Ishikawa (cell line): ENCODE data around the gene SPEF2.

Source experiments
- EP300 ChIP-seq: IDR thresholded peaks from 2 replicates; pipeline ENCODE4 v1.6.1; 2012; ENCODE audit warnings: borderline replicate concordance
- NFIC ChIP-seq: IDR thresholded peaks from 2 replicates; pipeline ENCODE4 v1.6.1; 2012
- RAD21 ChIP-seq: IDR thresholded peaks from 2 replicates; pipeline ENCODE4 v1.6.1; 2012; ENCODE audit warnings: low read depth
- TAF1 ChIP-seq: IDR thresholded peaks from 2 replicates; pipeline ENCODE4 v1.6.1; 2012; ENCODE audit warnings: low read depth, mild to moderate bottlenecking
- TCF12 ChIP-seq: IDR thresholded peaks from 2 replicates; pipeline ENCODE4 v1.6.1; 2012; ENCODE audit warnings: low read depth
- USF1 ChIP-seq: IDR thresholded peaks from 2 replicates; pipeline ENCODE4 v1.6.1; 2012
- TF ChIP-seq, protein P1 (sequence below): IDR thresholded peaks from 2 replicates; pipeline ENCODE4 v1.6.1; 2012
- TF ChIP-seq, protein P2 (sequence below): IDR thresholded peaks from 2 replicates; pipeline ENCODE4 v1.6.1; 2012; ENCODE audit warnings: low read depth, mild to moderate bottlenecking

DNA sequence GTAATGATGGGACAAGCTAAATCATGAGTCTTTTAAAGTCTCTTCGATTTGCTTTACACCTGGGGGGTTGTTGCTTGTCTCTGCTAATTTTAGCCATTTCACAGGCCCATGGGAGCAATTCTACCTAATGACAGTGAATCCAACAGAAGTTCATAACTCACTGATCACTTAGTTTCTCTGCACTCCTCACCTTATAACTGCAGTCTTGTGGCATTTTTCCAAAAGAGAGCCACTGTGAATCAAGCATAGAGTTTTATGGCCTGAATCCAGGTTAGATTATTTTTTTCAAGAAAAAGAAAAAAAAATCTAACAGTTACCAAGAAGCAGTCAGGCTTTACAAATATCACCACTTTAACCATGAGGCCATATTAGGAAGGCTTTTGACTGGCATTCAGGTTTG is 237.5 kb downstream of the SPEF2 start:
- TF ChIP-seq EP300 (no peak), TAF1 (no peak), NFIC (no peak), TCF12 (no peak), RAD21 (no peak), USF1 (no peak)
- TF ChIP-seq, protein P1, sequence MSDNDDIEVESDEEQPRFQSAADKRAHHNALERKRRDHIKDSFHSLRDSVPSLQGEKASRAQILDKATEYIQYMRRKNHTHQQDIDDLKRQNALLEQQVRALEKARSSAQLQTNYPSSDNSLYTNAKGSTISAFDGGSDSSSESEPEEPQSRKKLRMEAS = no peak
- TF ChIP-seq, protein P2, sequence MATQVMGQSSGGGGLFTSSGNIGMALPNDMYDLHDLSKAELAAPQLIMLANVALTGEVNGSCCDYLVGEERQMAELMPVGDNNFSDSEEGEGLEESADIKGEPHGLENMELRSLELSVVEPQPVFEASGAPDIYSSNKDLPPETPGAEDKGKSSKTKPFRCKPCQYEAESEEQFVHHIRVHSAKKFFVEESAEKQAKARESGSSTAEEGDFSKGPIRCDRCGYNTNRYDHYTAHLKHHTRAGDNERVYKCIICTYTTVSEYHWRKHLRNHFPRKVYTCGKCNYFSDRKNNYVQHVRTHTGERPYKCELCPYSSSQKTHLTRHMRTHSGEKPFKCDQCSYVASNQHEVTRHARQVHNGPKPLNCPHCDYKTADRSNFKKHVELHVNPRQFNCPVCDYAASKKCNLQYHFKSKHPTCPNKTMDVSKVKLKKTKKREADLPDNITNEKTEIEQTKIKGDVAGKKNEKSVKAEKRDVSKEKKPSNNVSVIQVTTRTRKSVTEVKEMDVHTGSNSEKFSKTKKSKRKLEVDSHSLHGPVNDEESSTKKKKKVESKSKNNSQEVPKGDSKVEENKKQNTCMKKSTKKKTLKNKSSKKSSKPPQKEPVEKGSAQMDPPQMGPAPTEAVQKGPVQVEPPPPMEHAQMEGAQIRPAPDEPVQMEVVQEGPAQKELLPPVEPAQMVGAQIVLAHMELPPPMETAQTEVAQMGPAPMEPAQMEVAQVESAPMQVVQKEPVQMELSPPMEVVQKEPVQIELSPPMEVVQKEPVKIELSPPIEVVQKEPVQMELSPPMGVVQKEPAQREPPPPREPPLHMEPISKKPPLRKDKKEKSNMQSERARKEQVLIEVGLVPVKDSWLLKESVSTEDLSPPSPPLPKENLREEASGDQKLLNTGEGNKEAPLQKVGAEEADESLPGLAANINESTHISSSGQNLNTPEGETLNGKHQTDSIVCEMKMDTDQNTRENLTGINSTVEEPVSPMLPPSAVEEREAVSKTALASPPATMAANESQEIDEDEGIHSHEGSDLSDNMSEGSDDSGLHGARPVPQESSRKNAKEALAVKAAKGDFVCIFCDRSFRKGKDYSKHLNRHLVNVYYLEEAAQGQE = no peak
